ENCODE results near the gene LRIG1.

Gene LRIG1

DNA sequence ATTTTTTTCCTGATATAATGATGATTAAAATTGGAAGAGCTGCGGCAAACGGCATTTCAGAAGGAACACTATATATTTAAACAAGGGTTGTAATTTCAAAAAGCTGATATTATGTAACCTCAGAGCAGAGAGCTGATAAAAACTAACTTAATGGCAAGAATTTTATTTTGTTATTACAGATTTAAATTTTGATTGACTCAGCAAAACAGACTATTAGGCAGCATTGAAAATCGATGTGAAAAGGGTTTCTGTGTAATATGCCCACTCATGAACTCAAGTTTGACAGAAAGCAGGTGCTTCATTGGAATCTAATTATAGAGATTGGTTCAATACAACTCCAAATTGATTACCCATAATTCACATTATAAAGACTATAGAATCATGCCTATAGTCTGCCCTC, 24.9 kb upstream of the LRIG1 start:
- no peaks in the 10 kb centered on the region for H3K36me3 Mint-ChIP-seq (ENCODE audit: insufficient read depth)
- no peak for DNase-seq (ENCODE audit: low spot score in 2 of 2)
- no peak for ATAC-seq (replicated peaks; ENCODE audit: extremely low read depth, poor library complexity, severe bottlenecking)
- no peak overlapping the region for H3K4me3 Mint-ChIP-seq
- H3K9me3 Mint-ChIP-seq: no peaks in the 10 kb centered on the region
- H3K27me3 Mint-ChIP-seq: peaks cover 29% of the 10 kb centered on the region
- no peaks in the 10 kb centered on the region for H3K4me1 Mint-ChIP-seq
- no peak overlapping the region for H3K27ac Mint-ChIP-seq (ENCODE audit: low read depth)

DNA sequence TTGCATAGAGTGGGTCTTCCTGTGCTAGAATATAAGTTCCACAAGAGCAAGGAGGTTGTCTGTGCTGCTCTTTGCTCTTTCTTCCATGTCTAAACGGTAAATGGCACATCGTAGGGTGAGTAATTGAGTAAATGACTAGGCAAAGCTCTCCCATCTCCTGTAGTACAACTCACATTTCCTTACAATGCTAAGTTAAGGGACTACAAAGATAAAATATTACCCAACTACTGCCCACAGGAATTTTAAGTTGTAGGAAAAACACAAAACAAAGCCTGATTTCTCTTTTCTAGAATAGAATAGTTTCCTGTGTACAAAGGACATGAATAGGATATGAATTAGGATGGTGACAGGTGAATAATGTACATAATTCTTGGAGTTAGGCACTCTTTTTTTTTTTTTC, 19.9 kb upstream of the LRIG1 start:
- DNase-seq (ENCODE audit: low spot score in 2 of 2) (no peak), ATAC-seq (replicated peaks; ENCODE audit: extremely low read depth, poor library complexity, severe bottlenecking) (no peak)
- Mint-ChIP-seq H3K27me3 (peaks cover 21% of the 10 kb centered on the region), H3K4me1 (no peaks in the 10 kb centered on the region), H3K36me3 (ENCODE audit: insufficient read depth) (no peaks in the 10 kb centered on the region), H3K4me3 (no peak overlapping the region), H3K27ac (ENCODE audit: low read depth) (no peak overlapping the region), H3K9me3 (no peaks in the 10 kb centered on the region)

DNA sequence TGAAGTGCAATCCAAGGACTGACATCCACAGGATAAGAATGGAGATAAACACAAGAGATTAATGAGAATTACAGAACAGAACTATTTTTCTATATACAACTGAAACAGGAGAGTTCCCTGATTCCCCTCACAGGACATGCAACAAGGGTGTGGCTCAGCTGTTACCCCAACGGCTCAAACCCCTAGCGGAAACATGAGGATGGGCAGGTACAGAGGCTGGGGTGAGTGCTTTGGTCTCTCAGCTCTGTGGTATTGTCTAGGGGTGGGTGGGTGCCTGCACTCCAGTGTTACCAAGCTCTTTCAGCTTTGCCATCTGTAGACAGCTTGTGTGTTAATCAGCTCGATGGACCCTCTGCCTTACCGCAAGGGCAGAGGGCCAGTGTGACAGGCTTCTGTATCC, 17.8 kb upstream of the LRIG1 start:
- Mint-ChIP-seq H3K36me3 (ENCODE audit: insufficient read depth) (no peaks in the 10 kb centered on the region), H3K9me3 (no peaks in the 10 kb centered on the region), H3K4me3 (no peak overlapping the region), H3K27ac (ENCODE audit: low read depth) (no peak overlapping the region), H3K27me3 (peaks cover 1% of the 10 kb centered on the region), H3K4me1 (no peaks in the 10 kb centered on the region)
- ATAC-seq (replicated peaks; ENCODE audit: extremely low read depth, poor library complexity, severe bottlenecking): no peak
- no peak for DNase-seq (ENCODE audit: low spot score in 2 of 2)

DNA sequence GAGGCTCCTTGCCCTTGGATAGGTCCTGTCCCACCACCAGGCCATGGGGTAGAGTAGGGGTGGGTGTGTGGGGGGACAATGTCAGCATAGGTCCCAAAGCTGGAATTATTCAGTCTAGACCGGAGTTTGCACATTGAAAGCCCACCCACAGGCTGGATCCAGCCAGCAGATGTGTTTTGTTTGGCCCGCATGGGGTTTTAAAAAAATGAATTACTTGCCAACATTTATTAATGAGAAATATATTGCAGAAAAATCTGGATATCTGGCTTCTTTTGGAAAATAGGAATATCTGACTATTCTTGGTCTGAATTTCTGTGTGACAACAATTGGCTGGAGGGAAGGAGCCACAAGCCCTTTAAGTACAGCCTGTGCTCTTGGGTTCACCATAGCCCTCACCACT, 17.3 kb upstream of the LRIG1 start:
- H3K4me3 Mint-ChIP-seq: no peak overlapping the region
- no peaks in the 10 kb centered on the region for H3K9me3 Mint-ChIP-seq
- H3K36me3 Mint-ChIP-seq (ENCODE audit: insufficient read depth): no peaks in the 10 kb centered on the region
- H3K4me1 Mint-ChIP-seq: no peaks in the 10 kb centered on the region
- H3K27ac Mint-ChIP-seq (ENCODE audit: low read depth): no peak overlapping the region
- no peaks in the 10 kb centered on the region for H3K27me3 Mint-ChIP-seq
- no peak for DNase-seq (ENCODE audit: low spot score in 2 of 2)
- ATAC-seq (replicated peaks; ENCODE audit: extremely low read depth, poor library complexity, severe bottlenecking): no peak

DNA sequence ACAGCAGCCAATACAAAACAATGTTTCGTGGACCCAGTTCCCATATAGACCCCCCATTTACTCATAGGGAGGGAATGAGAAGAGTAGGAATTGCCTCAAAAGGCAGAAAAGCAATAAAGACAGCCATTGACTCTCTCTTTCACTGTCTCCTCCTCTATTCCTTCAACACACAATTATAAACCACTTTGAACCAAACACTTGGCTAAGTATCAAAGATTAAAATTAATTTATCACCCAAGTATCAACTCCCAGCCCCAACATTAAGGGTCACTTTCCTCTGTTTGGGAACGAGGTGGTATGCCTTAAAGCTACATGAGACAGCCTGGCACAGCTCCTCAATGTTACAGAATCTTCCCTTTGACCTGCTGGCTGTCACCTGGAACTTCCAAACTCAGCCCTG, 16.4 kb upstream of the LRIG1 start:
- Mint-ChIP-seq H3K4me3 (no peak overlapping the region), H3K27ac (ENCODE audit: low read depth) (no peak overlapping the region), H3K9me3 (no peaks in the 10 kb centered on the region), H3K4me1 (no peaks in the 10 kb centered on the region), H3K27me3 (no peaks in the 10 kb centered on the region), H3K36me3 (ENCODE audit: insufficient read depth) (no peaks in the 10 kb centered on the region)
- ATAC-seq (replicated peaks; ENCODE audit: extremely low read depth, poor library complexity, severe bottlenecking) (no peak), DNase-seq (ENCODE audit: low spot score in 2 of 2) (no peak)

DNA sequence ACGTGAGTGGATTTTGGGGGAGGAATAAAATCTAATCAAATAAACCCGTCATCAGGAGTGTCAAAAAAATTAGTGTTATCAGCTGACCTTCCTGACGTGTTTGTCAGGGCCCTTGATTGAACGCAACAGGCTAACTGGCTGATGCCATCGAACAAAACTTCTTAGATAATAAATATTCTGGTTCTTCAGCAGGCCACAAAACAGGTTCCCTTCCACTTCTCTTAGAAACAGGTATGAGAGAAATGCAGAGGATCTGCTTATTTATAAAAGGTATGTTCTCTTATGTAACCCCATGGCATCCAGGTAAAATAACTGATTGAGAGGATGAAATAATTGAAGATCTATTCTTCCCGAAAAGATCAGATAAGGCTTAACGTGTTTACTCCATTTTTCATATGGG, 7.6 kb upstream of the LRIG1 start:
- H3K27me3 Mint-ChIP-seq: peaks cover 16% of the 10 kb centered on the region
- H3K27ac Mint-ChIP-seq (ENCODE audit: low read depth): no peak overlapping the region
- no peak for ATAC-seq (replicated peaks; ENCODE audit: extremely low read depth, poor library complexity, severe bottlenecking)
- DNase-seq (ENCODE audit: low spot score in 2 of 2): no peak
- no peaks in the 10 kb centered on the region for H3K9me3 Mint-ChIP-seq
- peaks cover 6% of the 10 kb centered on the region for H3K4me1 Mint-ChIP-seq
- no peaks in the 10 kb centered on the region for H3K36me3 Mint-ChIP-seq (ENCODE audit: insufficient read depth)
- H3K4me3 Mint-ChIP-seq: no peak overlapping the region

DNA sequence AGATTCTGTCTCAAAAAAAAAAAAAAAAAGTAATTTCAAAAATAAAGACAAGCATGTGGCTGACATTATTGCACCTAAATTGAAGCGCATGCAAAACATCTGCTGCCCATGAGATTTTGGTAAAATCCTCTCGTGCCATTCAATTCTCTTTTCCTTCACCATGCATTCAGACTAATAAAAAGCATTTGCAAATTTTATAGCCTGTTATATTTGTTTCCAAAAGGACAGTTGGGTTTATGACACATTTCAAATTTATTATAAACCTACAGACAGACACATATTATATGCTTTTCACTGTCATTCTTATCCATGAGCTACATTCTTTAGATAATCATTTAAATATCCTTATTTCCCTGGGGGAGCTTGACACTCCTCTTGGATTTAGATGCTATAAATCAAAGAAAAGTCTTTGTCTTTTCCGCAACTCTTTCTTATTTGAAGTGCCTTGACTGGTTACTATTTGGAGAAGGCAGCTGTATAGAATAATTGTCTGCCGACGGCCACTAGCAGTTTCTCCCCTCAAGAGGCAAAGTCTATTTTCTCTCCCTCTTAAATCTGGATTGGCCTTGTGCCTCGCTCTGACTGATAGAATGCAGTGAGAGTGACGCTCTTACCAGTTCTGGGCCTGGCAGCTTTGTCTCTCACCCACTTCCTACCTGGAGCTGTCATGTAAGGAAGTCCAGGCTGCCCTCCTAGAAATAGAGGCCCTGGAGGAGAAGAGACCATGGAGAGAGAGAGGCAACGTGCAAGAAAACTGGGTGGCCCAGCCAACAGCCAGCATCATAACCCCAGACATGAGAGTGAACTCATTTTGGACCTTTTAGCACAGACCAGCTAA, 6.8 kb upstream of the LRIG1 start:
- no peaks in the 10 kb centered on the region for H3K36me3 Mint-ChIP-seq (ENCODE audit: insufficient read depth)
- no peaks in the 10 kb centered on the region for H3K9me3 Mint-ChIP-seq
- H3K4me3 Mint-ChIP-seq: no peak overlapping the region
- peaks cover 16% of the 10 kb centered on the region for H3K27me3 Mint-ChIP-seq
- peaks cover 13% of the 10 kb centered on the region for H3K4me1 Mint-ChIP-seq
- DNase-seq (ENCODE audit: low spot score in 2 of 2): no peak
- H3K27ac Mint-ChIP-seq (ENCODE audit: low read depth): no peak overlapping the region
- no peak for ATAC-seq (replicated peaks; ENCODE audit: extremely low read depth, poor library complexity, severe bottlenecking)

DNA sequence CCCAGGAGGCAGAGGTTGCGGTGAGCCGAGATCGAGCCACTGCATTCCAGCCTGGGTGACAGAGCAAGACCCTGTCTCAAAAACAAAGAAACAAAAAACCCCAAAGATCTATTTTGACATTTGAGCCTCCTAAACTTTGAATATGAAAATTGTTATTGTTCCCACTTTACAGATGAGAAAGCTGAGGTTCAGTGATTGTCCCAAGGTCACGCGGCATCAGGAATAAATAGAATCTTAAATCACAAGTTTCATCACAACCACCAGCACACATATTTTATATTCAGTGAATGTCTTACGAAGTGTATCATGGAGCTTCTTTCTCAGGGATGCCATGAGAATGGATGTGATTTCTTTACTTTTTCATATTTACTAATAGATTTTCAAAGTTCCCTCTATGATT, 5.3 kb upstream of the LRIG1 start:
- no peak overlapping the region for H3K27ac Mint-ChIP-seq (ENCODE audit: low read depth)
- H3K27me3 Mint-ChIP-seq: peaks cover 6% of the 10 kb centered on the region
- ATAC-seq (replicated peaks; ENCODE audit: extremely low read depth, poor library complexity, severe bottlenecking): no peak
- H3K9me3 Mint-ChIP-seq: no peaks in the 10 kb centered on the region
- H3K4me3 Mint-ChIP-seq: no peak overlapping the region
- peaks cover 21% of the 10 kb centered on the region for H3K4me1 Mint-ChIP-seq
- peaks cover under 1% of the 10 kb centered on the region for H3K36me3 Mint-ChIP-seq (ENCODE audit: insufficient read depth)
- DNase-seq (ENCODE audit: low spot score in 2 of 2): no peak

DNA sequence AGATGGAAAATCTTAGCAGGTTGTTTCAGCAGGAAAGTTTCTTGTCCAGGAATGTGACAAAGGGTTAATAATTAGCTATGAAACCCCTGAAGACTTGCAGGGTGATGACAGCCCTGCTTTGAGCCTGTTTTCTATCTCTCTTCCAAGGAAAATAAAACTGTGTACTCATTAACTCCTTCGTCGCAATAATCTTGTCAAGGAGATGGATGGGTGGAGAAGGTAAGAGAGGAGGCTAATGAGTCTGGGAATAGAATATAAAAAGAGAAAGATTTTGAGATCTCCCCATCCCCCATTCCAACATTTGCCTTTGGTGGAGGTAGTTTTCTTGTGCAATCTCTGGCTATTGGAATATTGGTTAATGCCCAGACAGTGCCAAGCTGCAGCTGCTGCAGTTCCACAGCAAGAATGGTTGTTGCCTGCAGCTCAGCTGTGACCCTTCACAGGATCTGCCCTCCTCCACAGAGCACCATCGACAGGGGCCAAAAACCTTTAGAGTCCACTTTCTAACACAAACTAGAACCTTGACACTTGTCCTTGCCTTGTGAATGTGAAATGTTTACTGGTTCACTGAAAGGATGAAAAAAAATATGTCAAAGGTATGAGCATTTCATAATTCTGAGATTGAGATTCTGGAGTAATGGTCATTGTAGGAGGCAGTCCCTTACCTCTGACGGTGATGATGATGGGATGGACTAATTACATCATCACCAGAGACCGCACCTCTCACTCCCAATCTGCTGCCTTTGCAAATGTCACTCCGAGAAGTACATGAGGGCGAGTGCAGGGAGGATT, 4.2 kb upstream of the LRIG1 start:
- peaks cover 4% of the 10 kb centered on the region for H3K36me3 Mint-ChIP-seq (ENCODE audit: insufficient read depth)
- DNase-seq (ENCODE audit: low spot score in 2 of 2): no peak
- H3K9me3 Mint-ChIP-seq: no peaks in the 10 kb centered on the region
- H3K4me3 Mint-ChIP-seq: no peak overlapping the region
- no peak for ATAC-seq (replicated peaks; ENCODE audit: extremely low read depth, poor library complexity, severe bottlenecking)
- no peak overlapping the region for H3K27ac Mint-ChIP-seq (ENCODE audit: low read depth)
- H3K27me3 Mint-ChIP-seq: no peaks in the 10 kb centered on the region
- peaks cover 25% of the 10 kb centered on the region for H3K4me1 Mint-ChIP-seq

DNA sequence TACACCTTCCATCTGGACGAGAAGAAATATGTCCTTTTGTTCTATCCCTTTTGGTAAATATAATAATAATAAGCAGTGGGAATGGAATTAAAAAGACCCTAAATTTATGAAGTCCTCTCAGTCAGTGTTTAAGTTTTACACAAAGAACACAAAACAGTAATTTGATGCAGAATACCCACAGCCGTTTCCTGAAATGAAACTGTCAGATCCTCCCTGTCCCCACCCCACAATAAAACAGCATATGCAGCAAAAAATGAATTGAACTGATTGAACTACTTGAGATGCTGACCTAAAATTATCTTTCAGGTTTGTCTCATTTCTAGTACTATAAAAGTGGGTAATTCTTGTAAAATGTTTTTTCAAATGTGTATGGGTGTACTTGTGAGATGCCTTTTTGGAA, 2.2 kb upstream of the LRIG1 start:
- H3K27me3 Mint-ChIP-seq: no peaks in the 10 kb centered on the region
- H3K4me1 Mint-ChIP-seq: peaks cover 46% of the 10 kb centered on the region
- DNase-seq (ENCODE audit: low spot score in 2 of 2) (no peak), ATAC-seq (replicated peaks; ENCODE audit: extremely low read depth, poor library complexity, severe bottlenecking) (no peak)
- no peak overlapping the region for H3K4me3 Mint-ChIP-seq
- H3K9me3 Mint-ChIP-seq: no peaks in the 10 kb centered on the region
- no peak overlapping the region for H3K27ac Mint-ChIP-seq (ENCODE audit: low read depth)
- peaks cover 6% of the 10 kb centered on the region for H3K36me3 Mint-ChIP-seq (ENCODE audit: insufficient read depth)

DNA sequence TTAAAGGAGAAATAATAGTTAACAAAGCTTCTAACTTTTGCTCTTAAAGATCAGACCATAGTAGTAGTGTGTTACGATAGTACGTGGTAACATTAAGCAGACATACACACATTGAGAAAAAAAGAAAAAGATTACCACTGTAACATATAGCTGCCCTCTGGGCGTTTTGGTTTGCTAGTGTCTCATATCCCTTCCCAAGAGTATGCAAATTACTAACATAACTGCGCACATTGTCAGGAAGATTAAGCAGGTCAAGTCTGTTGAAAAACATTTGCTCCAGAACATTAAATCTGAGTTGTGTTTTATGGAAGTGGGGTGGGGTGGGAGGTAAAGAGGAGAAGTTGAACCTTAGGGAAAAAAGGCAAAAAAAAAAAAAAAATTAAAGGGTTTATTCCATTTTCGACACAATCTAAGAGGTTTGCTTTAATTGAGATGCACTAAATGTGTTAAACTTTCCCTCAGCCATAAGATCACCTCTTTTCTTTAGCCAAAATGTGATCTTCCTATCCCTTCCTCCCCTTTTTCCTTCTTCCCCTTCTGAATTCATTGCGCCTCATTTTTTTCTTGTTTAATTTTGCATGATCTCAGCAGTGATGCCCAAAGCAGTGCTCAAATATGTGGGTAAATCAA, 1.5 kb upstream of the LRIG1 start:
- H3K9me3 Mint-ChIP-seq: no peaks in the 10 kb centered on the region
- ATAC-seq (replicated peaks; ENCODE audit: extremely low read depth, poor library complexity, severe bottlenecking): no peak
- H3K4me3 Mint-ChIP-seq: no peak overlapping the region
- no peak overlapping the region for H3K27ac Mint-ChIP-seq (ENCODE audit: low read depth)
- peaks cover 6% of the 10 kb centered on the region for H3K36me3 Mint-ChIP-seq (ENCODE audit: insufficient read depth)
- no peak for DNase-seq (ENCODE audit: low spot score in 2 of 2)
- H3K4me1 Mint-ChIP-seq: peaks cover 50% of the 10 kb centered on the region
- H3K27me3 Mint-ChIP-seq: no peaks in the 10 kb centered on the region

DNA sequence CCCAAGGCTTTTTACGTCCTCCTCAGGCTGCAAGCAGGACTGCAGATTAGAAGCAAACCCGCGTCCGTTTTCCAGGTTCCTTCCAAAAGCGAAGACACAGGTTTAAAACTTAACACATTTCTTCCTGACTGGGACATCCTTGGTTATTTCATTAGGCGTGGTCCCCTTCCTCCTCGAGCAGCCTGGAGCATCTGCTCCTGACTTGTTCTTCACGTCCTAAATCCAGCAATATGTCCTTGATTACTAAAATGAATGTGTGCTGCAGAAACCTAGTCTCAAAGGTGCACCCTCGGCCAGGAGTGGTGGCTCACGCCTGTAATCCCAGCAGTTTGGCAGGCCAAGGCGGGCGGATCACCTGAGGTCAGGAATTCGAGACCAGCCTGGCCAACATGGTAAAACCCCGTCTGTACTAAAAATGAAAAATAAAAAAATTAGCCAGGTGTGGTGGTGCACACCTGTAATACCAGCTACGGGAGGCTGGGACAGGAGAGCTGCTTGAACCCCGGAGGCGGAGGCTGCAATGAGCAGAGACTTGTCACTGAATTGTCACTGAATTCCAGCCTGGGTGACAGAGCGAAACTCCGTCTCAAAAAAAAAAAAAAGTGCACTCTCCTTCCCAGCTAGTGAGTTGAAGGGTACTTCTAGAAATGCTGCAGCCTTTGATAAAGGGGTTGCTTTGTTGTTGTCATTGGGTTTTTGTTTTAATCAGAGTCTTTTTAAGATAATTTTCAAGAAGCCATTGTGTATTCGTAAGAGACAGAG, 842 bp upstream of the LRIG1 start:
- DNase-seq (ENCODE audit: low spot score in 2 of 2): no peak
- Mint-ChIP-seq H3K27ac (ENCODE audit: low read depth) (peak overlapping the region; percentile 69), H3K9me3 (no peaks in the 10 kb centered on the region), H3K27me3 (no peaks in the 10 kb centered on the region), H3K36me3 (ENCODE audit: insufficient read depth) (peaks cover 6% of the 10 kb centered on the region), H3K4me3 (peak overlapping the region; percentile 81), H3K4me1 (peaks cover 53% of the 10 kb centered on the region)
- no peak for ATAC-seq (replicated peaks; ENCODE audit: extremely low read depth, poor library complexity, severe bottlenecking)
